OCI-LY7 (cell line): ENCODE results near the gene GGT6.

Source experiments
- EZH2phosphoT487 ChIP-seq: fragments of 200-600 bp; sonication (generic); IDR thresholded peaks from 2 replicates; pipeline ENCODE4 v1.6.1; 2018; ENCODE audit warnings: low read depth, borderline replicate concordance, mild to moderate bottlenecking, mixed run types, antibody characterized with exemption, low read length, moderate library complexity, mixed read lengths
- TF ChIP-seq, protein P1 (sequence below): fragments of 200-600 bp; sonication (generic); conservative IDR thresholded peaks from 2 replicates; pipeline ENCODE4 v1.5.1; 2014; ENCODE audit warnings: mild to moderate bottlenecking, antibody characterized with exemption, low read length, moderate library complexity, mixed read lengths

DNA sequence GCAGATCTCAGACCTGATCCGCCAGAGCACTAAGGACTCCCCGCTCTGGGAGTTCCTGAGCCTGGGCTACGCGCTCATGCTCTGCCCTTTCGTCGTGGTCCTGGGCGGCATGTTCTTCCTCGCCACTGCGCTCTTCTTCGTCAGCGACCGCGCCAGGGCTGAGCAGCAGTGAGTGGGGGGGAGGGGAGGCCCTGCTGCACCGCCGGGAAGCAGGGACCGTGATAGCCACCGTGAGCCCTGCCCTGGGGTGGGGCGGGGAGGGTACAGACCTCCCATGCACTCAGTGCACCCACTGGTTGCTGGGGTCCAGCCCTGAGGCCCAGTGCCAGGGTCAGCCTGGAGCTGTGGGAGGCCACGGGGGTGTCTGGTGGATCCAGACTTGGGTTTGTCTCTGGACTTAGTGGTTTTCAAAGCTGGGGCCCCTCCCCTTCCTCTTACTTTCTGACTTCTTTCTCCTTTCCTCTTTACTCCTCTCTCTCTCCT, 24.1 kb downstream of the GGT6 start:
- TF ChIP-seq, protein P1, sequence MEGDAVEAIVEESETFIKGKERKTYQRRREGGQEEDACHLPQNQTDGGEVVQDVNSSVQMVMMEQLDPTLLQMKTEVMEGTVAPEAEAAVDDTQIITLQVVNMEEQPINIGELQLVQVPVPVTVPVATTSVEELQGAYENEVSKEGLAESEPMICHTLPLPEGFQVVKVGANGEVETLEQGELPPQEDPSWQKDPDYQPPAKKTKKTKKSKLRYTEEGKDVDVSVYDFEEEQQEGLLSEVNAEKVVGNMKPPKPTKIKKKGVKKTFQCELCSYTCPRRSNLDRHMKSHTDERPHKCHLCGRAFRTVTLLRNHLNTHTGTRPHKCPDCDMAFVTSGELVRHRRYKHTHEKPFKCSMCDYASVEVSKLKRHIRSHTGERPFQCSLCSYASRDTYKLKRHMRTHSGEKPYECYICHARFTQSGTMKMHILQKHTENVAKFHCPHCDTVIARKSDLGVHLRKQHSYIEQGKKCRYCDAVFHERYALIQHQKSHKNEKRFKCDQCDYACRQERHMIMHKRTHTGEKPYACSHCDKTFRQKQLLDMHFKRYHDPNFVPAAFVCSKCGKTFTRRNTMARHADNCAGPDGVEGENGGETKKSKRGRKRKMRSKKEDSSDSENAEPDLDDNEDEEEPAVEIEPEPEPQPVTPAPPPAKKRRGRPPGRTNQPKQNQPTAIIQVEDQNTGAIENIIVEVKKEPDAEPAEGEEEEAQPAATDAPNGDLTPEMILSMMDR = no peak
- no peak for TF ChIP-seq EZH2phosphoT487
